GM23338 (cell line): Measurements from ENCODE around the gene RCAN1. TPM values are rescaled to one million over a fixed set of nuclear protein-coding genes. Genes with fewer than 3 reads are reported as not detected.

Experiments
- ATAC-seq: fragments of 200-7000 bp; cut with Tn5 transposase; 3 replicates; pipeline ENCODE4 v1.9.1; 2020
- DNase-seq: peaks from one replicate; pipeline ENCODE4 v3.0.0-alpha.2; 2015; ENCODE audit warnings: low spot score
- H2AFZ ChIP-seq: fragments of 200-600 bp; sonication (generic); 2 replicates; pipeline ENCODE4 v1.8.0; 2016; ENCODE audit warnings: antibody characterized with exemption, mild to moderate bottlenecking, moderate library complexity
- H3F3A ChIP-seq: fragments of 200-600 bp; sonication (generic); replicated peaks from 2 replicates; pipeline ENCODE4 v1.8.0; 2017; ENCODE audit warnings: antibody characterized with exemption, mixed run types, low read depth
- H3K27ac ChIP-seq: fragments of 200-600 bp; sonication (generic); 2 replicates; pipeline ENCODE4 v1.6.1; 2016; ENCODE audit warnings: low read depth
- H3K27me3 ChIP-seq: fragments of 200-600 bp; sonication (generic); 2 replicates; pipeline ENCODE4 v1.8.0; 2016; ENCODE audit warnings: mild to moderate bottlenecking, mixed run types, moderate library complexity; ENCODE audit not compliant: insufficient read depth
- H3K36me3 ChIP-seq: fragments of 200-600 bp; sonication (generic); 2 replicates; pipeline ENCODE4 v1.8.0; 2016; ENCODE audit warnings: mild to moderate bottlenecking; ENCODE audit not compliant: insufficient read depth
- H3K4me1 ChIP-seq: fragments of 200-600 bp; sonication (generic); 2 replicates; pipeline ENCODE4 v1.8.0; 2016; ENCODE audit warnings: mild to moderate bottlenecking, moderate library complexity; ENCODE audit not compliant: insufficient read depth
- H3K4me2 ChIP-seq: fragments of 200-600 bp; sonication (generic); 2 replicates; pipeline ENCODE4 v1.7.1; 2017; ENCODE audit warnings: mixed run types
- H3K4me3 ChIP-seq: fragments of 200-600 bp; sonication (generic); 2 replicates; pipeline ENCODE4 v1.6.1; 2016; ENCODE audit warnings: mixed run types
- H3K79me2 ChIP-seq: fragments of 200-600 bp; sonication (generic); replicated peaks from 2 replicates; pipeline ENCODE4 v1.8.0; 2017; ENCODE audit warnings: mild to moderate bottlenecking; ENCODE audit not compliant: insufficient read depth
- H3K9me2 ChIP-seq: fragments of 200-600 bp; sonication (generic); 2 replicates; pipeline ENCODE4 v1.8.0; 2017; ENCODE audit not compliant: insufficient read depth
- H4K20me1 ChIP-seq: fragments of 200-600 bp; sonication (generic); replicated peaks from 2 replicates; pipeline ENCODE4 v1.8.0; 2017; ENCODE audit warnings: mild to moderate bottlenecking; ENCODE audit not compliant: insufficient read depth
- H3K27ac Mint-ChIP-seq: 2 replicates; pipeline ENCODE4 v1.8.0; 2020; ENCODE audit warnings: inconsistent platforms, mild to moderate bottlenecking, moderate library complexity, mixed read lengths
- H3K27me3 Mint-ChIP-seq: 3 replicates; pipeline ENCODE4 v1.8.0; 2022; ENCODE audit warnings: low read depth, mild to moderate bottlenecking, moderate library complexity, mixed read lengths, inconsistent platforms; ENCODE audit not compliant: insufficient read depth, poor library complexity
- H3K36me3 Mint-ChIP-seq: 3 replicates; pipeline ENCODE4 v1.8.0; 2021; ENCODE audit warnings: low read depth, mild to moderate bottlenecking, inconsistent platforms, moderate library complexity, mixed read lengths
- H3K4me1 Mint-ChIP-seq: 3 replicates; pipeline ENCODE4 v1.8.0; 2020; ENCODE audit warnings: mild to moderate bottlenecking, inconsistent platforms, mixed read lengths
- H3K4me3 Mint-ChIP-seq: 3 replicates; pipeline ENCODE4 v1.8.0; 2021; ENCODE audit warnings: moderate library complexity, mild to moderate bottlenecking, inconsistent platforms, mixed read lengths
- H3K9me3 Mint-ChIP-seq: 3 replicates; pipeline ENCODE4 v1.8.0; 2020; ENCODE audit warnings: moderate library complexity, mild to moderate bottlenecking, inconsistent platforms, mixed read lengths
- CREB1 ChIP-seq: fragments of 250-450 bp; sonication (Bioruptor Pico); IDR thresholded peaks from 2 replicates; pipeline ENCODE4 v1.5.0; 2020; ENCODE audit warnings: low read depth, mild to moderate bottlenecking, moderate library complexity
- CTCF ChIP-seq, 2 experiments: fragments of 200-600 bp in 1 of 2; sonication (generic) in 1 of 2; conservative IDR thresholded peaks; 2 replicates each; pipeline versions ENCODE4 v1.5.1 to v1.6.1; 2016 to 2017; ENCODE audit warnings: antibody characterized with exemption in 2 of 2, low read depth in 2 of 2, mild to moderate bottlenecking in 2 of 2, moderate library complexity in 1 of 2
- ETS1 ChIP-seq: IDR thresholded peaks from 2 replicates; pipeline ENCODE4 v1.6.1; 2016; ENCODE audit warnings: antibody characterized with exemption
- EZH2 ChIP-seq: fragments of 200-600 bp; sonication (generic); IDR thresholded peaks from one replicate; pipeline ENCODE4 v1.8.0; 2017; ENCODE audit warnings: antibody characterized with exemption, mild to moderate bottlenecking, low read depth; ENCODE audit not compliant: unreplicated experiment
- EZH2phosphoT487 ChIP-seq: fragments of 200-600 bp; sonication (generic); IDR thresholded peaks from one replicate; pipeline ENCODE4 v1.8.1; 2018; ENCODE audit warnings: antibody characterized with exemption; ENCODE audit not compliant: unreplicated experiment
- JUNB ChIP-seq: IDR thresholded peaks from one replicate; pipeline ENCODE4 v1.6.1; 2016; ENCODE audit warnings: antibody characterized with exemption; ENCODE audit not compliant: unreplicated experiment
- NANOG ChIP-seq: IDR thresholded peaks from 2 replicates; pipeline ENCODE4 v1.6.1; 2016; ENCODE audit warnings: antibody characterized with exemption, borderline replicate concordance
- POLR2AphosphoS5 ChIP-seq: IDR thresholded peaks from 2 replicates; pipeline ENCODE4 v1.6.1; 2016; ENCODE audit warnings: antibody characterized with exemption, low read depth
- STAT1 ChIP-seq: IDR thresholded peaks from one replicate; pipeline ENCODE4 v1.6.1; 2016; ENCODE audit warnings: antibody characterized with exemption; ENCODE audit not compliant: unreplicated experiment
- ZNF114 ChIP-seq: fragments of 250-450 bp; sonication (Bioruptor Pico); IDR thresholded peaks from 2 replicates; pipeline ENCODE4 v1.5.0; 2020; ENCODE audit warnings: mild to moderate bottlenecking, moderate library complexity
- ZNF331 ChIP-seq: fragments of 250-450 bp; sonication (Bioruptor Pico); IDR thresholded peaks from 2 replicates; pipeline ENCODE4 v1.5.0; 2020; ENCODE audit warnings: low read depth, mild to moderate bottlenecking, moderate library complexity
- ZNF462 ChIP-seq: fragments of 250-450 bp; sonication (Bioruptor Pico); IDR thresholded peaks from 2 replicates; pipeline ENCODE4 v1.5.0; 2020; ENCODE audit warnings: mild to moderate bottlenecking, moderate library complexity
- polyA plus RNA-seq: library from polyadenylated mRNA; unstranded; fragments of >200 nt; fragmentation: Nextera tagmentation; extraction: Ambion mirVana; gene quantifications from 2 replicates; pipeline ENCODE4 v1.2.1, GENCODE V29; 2016
- total RNA-seq: library from RNA; depleted of rRNA; stranded (reverse); fragments of >200 nt; shearing (Covaris generic); gene quantifications from 2 replicates; pipeline ENCODE4 v1.2.3, GENCODE V29; 2014
- TF ChIP-seq, protein P1 (sequence below): IDR thresholded peaks from one replicate; pipeline ENCODE4 v1.6.1; 2018; ENCODE audit warnings: antibody characterized with exemption; ENCODE audit not compliant: unreplicated experiment

RCAN1 gene
- total and polyA plus RNA-seq, 2 experiments from 2014 or later: 3.7 to 5.2 TPM

DNA sequence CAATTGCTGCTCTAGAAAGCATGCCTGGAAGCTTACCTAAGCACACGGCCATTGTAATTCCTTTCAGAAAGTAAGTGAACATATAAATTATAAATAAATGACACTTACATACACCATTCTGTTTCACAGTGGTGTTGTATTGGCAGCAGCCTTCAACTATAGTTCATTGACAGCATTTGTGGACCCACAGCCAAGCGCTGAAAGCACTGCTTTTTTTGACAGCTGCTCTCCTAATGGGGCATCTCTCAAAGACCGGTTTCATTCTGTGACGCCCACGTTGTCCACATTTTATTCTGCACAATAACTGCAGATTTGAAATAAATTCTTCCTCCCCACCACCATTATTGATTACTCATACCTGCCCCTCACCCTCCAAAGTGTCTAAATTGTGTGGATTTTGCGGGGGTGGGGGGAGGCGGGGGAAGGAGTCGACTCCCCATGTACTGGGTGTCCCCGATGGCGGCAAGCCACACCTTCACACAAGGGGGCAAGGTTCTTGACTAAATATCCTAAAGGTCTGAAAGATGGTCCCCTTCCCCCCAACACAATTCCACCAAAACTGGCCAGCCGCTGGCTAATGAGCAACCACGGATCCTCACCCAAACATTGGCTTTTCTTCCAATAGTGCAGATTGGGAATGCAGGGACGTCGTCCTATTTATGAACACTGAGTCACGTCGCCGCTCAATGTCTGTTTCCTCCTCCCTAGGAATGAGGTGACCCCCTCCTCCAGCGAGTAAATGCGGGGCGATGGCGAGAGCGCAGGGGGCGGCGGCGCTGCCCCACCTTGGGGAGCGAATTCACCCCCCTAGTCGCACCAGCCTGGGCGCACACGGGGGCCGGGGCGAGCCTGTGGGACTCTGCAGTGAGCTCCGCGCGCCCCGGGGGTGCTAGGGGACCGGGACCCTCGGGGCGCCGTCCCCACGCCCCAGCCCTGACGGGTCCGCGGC, 960 bp downstream of the RCAN1 start:
- Histone ChIP-seq H3K4me3 (peak overlapping the region; percentile 63), H3K4me1 (0 out of 2 replicates have a peak, but pooled peaks cover 6% of the 10 kb centered on the region), H3K27ac (no peak overlapping the region), H3K27me3 (peaks cover 29% of the 10 kb centered on the region), H3K4me2 (peak overlapping the region; percentile 86), H3F3A (no peaks in the 10 kb centered on the region), H3K79me2 (no peaks in the 10 kb centered on the region), H2AFZ (peak overlapping the region; percentile 85), H4K20me1 (no peaks in the 10 kb centered on the region; the same call in 1 of the 2 replicates), H3K36me3 (no peaks in the 10 kb centered on the region), H3K9me2 (no peaks in the 10 kb centered on the region)
- H3K36me3 Mint-ChIP-seq: no peaks in the 10 kb centered on the region
- H3K9me3 Mint-ChIP-seq: no peaks in the 10 kb centered on the region
- H3K4me3 Mint-ChIP-seq: peak overlapping the region; percentile 80
- H3K27me3 Mint-ChIP-seq: peaks cover 26% of the 10 kb centered on the region
- no peak for TF ChIP-seq POLR2AphosphoS5
- no peak for TF ChIP-seq ZNF462
- no peak for TF ChIP-seq EZH2
- TF ChIP-seq CREB1 (CRISPR knock-in tag): no peak
- TF ChIP-seq STAT1: no peak
- TF ChIP-seq ETS1: no peak
- TF ChIP-seq ZNF114 (CRISPR knock-in tag): no peak
- TF ChIP-seq, protein P1, sequence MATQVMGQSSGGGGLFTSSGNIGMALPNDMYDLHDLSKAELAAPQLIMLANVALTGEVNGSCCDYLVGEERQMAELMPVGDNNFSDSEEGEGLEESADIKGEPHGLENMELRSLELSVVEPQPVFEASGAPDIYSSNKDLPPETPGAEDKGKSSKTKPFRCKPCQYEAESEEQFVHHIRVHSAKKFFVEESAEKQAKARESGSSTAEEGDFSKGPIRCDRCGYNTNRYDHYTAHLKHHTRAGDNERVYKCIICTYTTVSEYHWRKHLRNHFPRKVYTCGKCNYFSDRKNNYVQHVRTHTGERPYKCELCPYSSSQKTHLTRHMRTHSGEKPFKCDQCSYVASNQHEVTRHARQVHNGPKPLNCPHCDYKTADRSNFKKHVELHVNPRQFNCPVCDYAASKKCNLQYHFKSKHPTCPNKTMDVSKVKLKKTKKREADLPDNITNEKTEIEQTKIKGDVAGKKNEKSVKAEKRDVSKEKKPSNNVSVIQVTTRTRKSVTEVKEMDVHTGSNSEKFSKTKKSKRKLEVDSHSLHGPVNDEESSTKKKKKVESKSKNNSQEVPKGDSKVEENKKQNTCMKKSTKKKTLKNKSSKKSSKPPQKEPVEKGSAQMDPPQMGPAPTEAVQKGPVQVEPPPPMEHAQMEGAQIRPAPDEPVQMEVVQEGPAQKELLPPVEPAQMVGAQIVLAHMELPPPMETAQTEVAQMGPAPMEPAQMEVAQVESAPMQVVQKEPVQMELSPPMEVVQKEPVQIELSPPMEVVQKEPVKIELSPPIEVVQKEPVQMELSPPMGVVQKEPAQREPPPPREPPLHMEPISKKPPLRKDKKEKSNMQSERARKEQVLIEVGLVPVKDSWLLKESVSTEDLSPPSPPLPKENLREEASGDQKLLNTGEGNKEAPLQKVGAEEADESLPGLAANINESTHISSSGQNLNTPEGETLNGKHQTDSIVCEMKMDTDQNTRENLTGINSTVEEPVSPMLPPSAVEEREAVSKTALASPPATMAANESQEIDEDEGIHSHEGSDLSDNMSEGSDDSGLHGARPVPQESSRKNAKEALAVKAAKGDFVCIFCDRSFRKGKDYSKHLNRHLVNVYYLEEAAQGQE: no peak
- TF ChIP-seq EZH2phosphoT487: no peak
- no peak for TF ChIP-seq JUNB
- no peak for TF ChIP-seq CTCF (conservative IDR thresholded peaks at IDR 0.05; ENCODE audit: low read depth in 2 of 2)
- no peak for TF ChIP-seq ZNF331 (CRISPR knock-in tag)
- no peak for TF ChIP-seq NANOG
- DNase-seq (no peak), ATAC-seq (no peak)
- no peak overlapping the region for H3K27ac Mint-ChIP-seq
- H3K4me1 Mint-ChIP-seq: peaks cover 10% of the 10 kb centered on the region; the same call in 2 of the 3 replicates
